GM23338 (cell line): Measurements from ENCODE around the gene CD59. TPM values are rescaled to one million over a fixed set of nuclear protein-coding genes. Genes with fewer than 3 reads are reported as not detected.

Experiments used
- ATAC-seq: fragments of 200-7000 bp; cut with Tn5 transposase; 3 replicates; pipeline ENCODE4 v1.9.1; 2020
- DNase-seq: peaks from one replicate; pipeline ENCODE4 v3.0.0-alpha.2; 2015; ENCODE audit warnings: low spot score
- H2AFZ ChIP-seq: fragments of 200-600 bp; sonication (generic); 2 replicates; pipeline ENCODE4 v1.8.0; 2016; ENCODE audit warnings: antibody characterized with exemption, mild to moderate bottlenecking, moderate library complexity
- H3F3A ChIP-seq: fragments of 200-600 bp; sonication (generic); replicated peaks from 2 replicates; pipeline ENCODE4 v1.8.0; 2017; ENCODE audit warnings: antibody characterized with exemption, mixed run types, low read depth
- H3K27ac ChIP-seq: fragments of 200-600 bp; sonication (generic); 2 replicates; pipeline ENCODE4 v1.6.1; 2016; ENCODE audit warnings: low read depth
- H3K27me3 ChIP-seq: fragments of 200-600 bp; sonication (generic); 2 replicates; pipeline ENCODE4 v1.8.0; 2016; ENCODE audit warnings: mild to moderate bottlenecking, mixed run types, moderate library complexity; ENCODE audit not compliant: insufficient read depth
- H3K36me3 ChIP-seq: fragments of 200-600 bp; sonication (generic); 2 replicates; pipeline ENCODE4 v1.8.0; 2016; ENCODE audit warnings: mild to moderate bottlenecking; ENCODE audit not compliant: insufficient read depth
- H3K4me1 ChIP-seq: fragments of 200-600 bp; sonication (generic); 2 replicates; pipeline ENCODE4 v1.8.0; 2016; ENCODE audit warnings: mild to moderate bottlenecking, moderate library complexity; ENCODE audit not compliant: insufficient read depth
- H3K4me2 ChIP-seq: fragments of 200-600 bp; sonication (generic); 2 replicates; pipeline ENCODE4 v1.7.1; 2017; ENCODE audit warnings: mixed run types
- H3K4me3 ChIP-seq: fragments of 200-600 bp; sonication (generic); 2 replicates; pipeline ENCODE4 v1.6.1; 2016; ENCODE audit warnings: mixed run types
- H3K79me2 ChIP-seq: fragments of 200-600 bp; sonication (generic); replicated peaks from 2 replicates; pipeline ENCODE4 v1.8.0; 2017; ENCODE audit warnings: mild to moderate bottlenecking; ENCODE audit not compliant: insufficient read depth
- H3K9me2 ChIP-seq: fragments of 200-600 bp; sonication (generic); 2 replicates; pipeline ENCODE4 v1.8.0; 2017; ENCODE audit not compliant: insufficient read depth
- H4K20me1 ChIP-seq: fragments of 200-600 bp; sonication (generic); replicated peaks from 2 replicates; pipeline ENCODE4 v1.8.0; 2017; ENCODE audit warnings: mild to moderate bottlenecking; ENCODE audit not compliant: insufficient read depth
- H3K27ac Mint-ChIP-seq: 2 replicates; pipeline ENCODE4 v1.8.0; 2020; ENCODE audit warnings: inconsistent platforms, mild to moderate bottlenecking, moderate library complexity, mixed read lengths
- H3K27me3 Mint-ChIP-seq: 3 replicates; pipeline ENCODE4 v1.8.0; 2022; ENCODE audit warnings: low read depth, mild to moderate bottlenecking, moderate library complexity, mixed read lengths, inconsistent platforms; ENCODE audit not compliant: insufficient read depth, poor library complexity
- H3K36me3 Mint-ChIP-seq: 3 replicates; pipeline ENCODE4 v1.8.0; 2021; ENCODE audit warnings: low read depth, mild to moderate bottlenecking, inconsistent platforms, moderate library complexity, mixed read lengths
- H3K4me1 Mint-ChIP-seq: 3 replicates; pipeline ENCODE4 v1.8.0; 2020; ENCODE audit warnings: mild to moderate bottlenecking, inconsistent platforms, mixed read lengths
- H3K4me3 Mint-ChIP-seq: 3 replicates; pipeline ENCODE4 v1.8.0; 2021; ENCODE audit warnings: moderate library complexity, mild to moderate bottlenecking, inconsistent platforms, mixed read lengths
- H3K9me3 Mint-ChIP-seq: 3 replicates; pipeline ENCODE4 v1.8.0; 2020; ENCODE audit warnings: moderate library complexity, mild to moderate bottlenecking, inconsistent platforms, mixed read lengths
- EZH2phosphoT487 ChIP-seq: fragments of 200-600 bp; sonication (generic); IDR thresholded peaks from one replicate; pipeline ENCODE4 v1.8.1; 2018; ENCODE audit warnings: antibody characterized with exemption; ENCODE audit not compliant: unreplicated experiment
- JUNB ChIP-seq: IDR thresholded peaks from one replicate; pipeline ENCODE4 v1.6.1; 2016; ENCODE audit warnings: antibody characterized with exemption; ENCODE audit not compliant: unreplicated experiment
- NANOG ChIP-seq: IDR thresholded peaks from 2 replicates; pipeline ENCODE4 v1.6.1; 2016; ENCODE audit warnings: antibody characterized with exemption, borderline replicate concordance
- polyA plus RNA-seq: library from polyadenylated mRNA; unstranded; fragments of >200 nt; fragmentation: Nextera tagmentation; extraction: Ambion mirVana; gene quantifications from 2 replicates; pipeline ENCODE4 v1.2.1, GENCODE V29; 2016
- total RNA-seq: library from RNA; depleted of rRNA; stranded (reverse); fragments of >200 nt; shearing (Covaris generic); gene quantifications from 2 replicates; pipeline ENCODE4 v1.2.3, GENCODE V29; 2014
- TF ChIP-seq, protein P1 (sequence below), 2 experiments: fragments of 200-600 bp in 1 of 2; sonication (generic) in 1 of 2; conservative IDR thresholded peaks; 2 replicates each; pipeline versions ENCODE4 v1.5.1 to v1.6.1; 2016 to 2017; ENCODE audit warnings: antibody characterized with exemption in 2 of 2, low read depth in 2 of 2, mild to moderate bottlenecking in 2 of 2, moderate library complexity in 1 of 2
- TF ChIP-seq, protein P2 (sequence below): fragments of 250-450 bp; sonication (Bioruptor Pico); IDR thresholded peaks from 2 replicates; pipeline ENCODE4 v1.5.0; 2020; ENCODE audit warnings: mild to moderate bottlenecking, moderate library complexity

Gene CD59
- total and polyA plus RNA-seq, 2 experiments from 2014 or later, result 41.5 to 86.6 TPM

GRCh38 chr11:33779849-33780528 is 43.8 kb upstream of the CD59 start:
- H3K4me3 Mint-ChIP-seq, result no peak overlapping the region; the same call in 2 of the 3 replicates
- H3K4me1 Mint-ChIP-seq, result peaks cover 43% of the 10 kb centered on the region
- no peaks in the 10 kb centered on the region for H3K36me3 ChIP-seq
- H3F3A ChIP-seq, result no peaks in the 10 kb centered on the region
- DNase-seq (no peak), ATAC-seq (peak; percentile 22; the same call in 1 of the 3 replicates)
- H3K9me3 Mint-ChIP-seq, result no peaks in the 10 kb centered on the region
- no peak overlapping the region for H3K4me2 ChIP-seq
- TF ChIP-seq, protein P1, sequence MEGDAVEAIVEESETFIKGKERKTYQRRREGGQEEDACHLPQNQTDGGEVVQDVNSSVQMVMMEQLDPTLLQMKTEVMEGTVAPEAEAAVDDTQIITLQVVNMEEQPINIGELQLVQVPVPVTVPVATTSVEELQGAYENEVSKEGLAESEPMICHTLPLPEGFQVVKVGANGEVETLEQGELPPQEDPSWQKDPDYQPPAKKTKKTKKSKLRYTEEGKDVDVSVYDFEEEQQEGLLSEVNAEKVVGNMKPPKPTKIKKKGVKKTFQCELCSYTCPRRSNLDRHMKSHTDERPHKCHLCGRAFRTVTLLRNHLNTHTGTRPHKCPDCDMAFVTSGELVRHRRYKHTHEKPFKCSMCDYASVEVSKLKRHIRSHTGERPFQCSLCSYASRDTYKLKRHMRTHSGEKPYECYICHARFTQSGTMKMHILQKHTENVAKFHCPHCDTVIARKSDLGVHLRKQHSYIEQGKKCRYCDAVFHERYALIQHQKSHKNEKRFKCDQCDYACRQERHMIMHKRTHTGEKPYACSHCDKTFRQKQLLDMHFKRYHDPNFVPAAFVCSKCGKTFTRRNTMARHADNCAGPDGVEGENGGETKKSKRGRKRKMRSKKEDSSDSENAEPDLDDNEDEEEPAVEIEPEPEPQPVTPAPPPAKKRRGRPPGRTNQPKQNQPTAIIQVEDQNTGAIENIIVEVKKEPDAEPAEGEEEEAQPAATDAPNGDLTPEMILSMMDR (conservative IDR thresholded peaks at IDR 0.05; ENCODE audit: low read depth in 2 of 2), result no peak
- no peak for TF ChIP-seq EZH2phosphoT487
- TF ChIP-seq NANOG, result no peak
- no peak for TF ChIP-seq JUNB
- TF ChIP-seq, protein P2, sequence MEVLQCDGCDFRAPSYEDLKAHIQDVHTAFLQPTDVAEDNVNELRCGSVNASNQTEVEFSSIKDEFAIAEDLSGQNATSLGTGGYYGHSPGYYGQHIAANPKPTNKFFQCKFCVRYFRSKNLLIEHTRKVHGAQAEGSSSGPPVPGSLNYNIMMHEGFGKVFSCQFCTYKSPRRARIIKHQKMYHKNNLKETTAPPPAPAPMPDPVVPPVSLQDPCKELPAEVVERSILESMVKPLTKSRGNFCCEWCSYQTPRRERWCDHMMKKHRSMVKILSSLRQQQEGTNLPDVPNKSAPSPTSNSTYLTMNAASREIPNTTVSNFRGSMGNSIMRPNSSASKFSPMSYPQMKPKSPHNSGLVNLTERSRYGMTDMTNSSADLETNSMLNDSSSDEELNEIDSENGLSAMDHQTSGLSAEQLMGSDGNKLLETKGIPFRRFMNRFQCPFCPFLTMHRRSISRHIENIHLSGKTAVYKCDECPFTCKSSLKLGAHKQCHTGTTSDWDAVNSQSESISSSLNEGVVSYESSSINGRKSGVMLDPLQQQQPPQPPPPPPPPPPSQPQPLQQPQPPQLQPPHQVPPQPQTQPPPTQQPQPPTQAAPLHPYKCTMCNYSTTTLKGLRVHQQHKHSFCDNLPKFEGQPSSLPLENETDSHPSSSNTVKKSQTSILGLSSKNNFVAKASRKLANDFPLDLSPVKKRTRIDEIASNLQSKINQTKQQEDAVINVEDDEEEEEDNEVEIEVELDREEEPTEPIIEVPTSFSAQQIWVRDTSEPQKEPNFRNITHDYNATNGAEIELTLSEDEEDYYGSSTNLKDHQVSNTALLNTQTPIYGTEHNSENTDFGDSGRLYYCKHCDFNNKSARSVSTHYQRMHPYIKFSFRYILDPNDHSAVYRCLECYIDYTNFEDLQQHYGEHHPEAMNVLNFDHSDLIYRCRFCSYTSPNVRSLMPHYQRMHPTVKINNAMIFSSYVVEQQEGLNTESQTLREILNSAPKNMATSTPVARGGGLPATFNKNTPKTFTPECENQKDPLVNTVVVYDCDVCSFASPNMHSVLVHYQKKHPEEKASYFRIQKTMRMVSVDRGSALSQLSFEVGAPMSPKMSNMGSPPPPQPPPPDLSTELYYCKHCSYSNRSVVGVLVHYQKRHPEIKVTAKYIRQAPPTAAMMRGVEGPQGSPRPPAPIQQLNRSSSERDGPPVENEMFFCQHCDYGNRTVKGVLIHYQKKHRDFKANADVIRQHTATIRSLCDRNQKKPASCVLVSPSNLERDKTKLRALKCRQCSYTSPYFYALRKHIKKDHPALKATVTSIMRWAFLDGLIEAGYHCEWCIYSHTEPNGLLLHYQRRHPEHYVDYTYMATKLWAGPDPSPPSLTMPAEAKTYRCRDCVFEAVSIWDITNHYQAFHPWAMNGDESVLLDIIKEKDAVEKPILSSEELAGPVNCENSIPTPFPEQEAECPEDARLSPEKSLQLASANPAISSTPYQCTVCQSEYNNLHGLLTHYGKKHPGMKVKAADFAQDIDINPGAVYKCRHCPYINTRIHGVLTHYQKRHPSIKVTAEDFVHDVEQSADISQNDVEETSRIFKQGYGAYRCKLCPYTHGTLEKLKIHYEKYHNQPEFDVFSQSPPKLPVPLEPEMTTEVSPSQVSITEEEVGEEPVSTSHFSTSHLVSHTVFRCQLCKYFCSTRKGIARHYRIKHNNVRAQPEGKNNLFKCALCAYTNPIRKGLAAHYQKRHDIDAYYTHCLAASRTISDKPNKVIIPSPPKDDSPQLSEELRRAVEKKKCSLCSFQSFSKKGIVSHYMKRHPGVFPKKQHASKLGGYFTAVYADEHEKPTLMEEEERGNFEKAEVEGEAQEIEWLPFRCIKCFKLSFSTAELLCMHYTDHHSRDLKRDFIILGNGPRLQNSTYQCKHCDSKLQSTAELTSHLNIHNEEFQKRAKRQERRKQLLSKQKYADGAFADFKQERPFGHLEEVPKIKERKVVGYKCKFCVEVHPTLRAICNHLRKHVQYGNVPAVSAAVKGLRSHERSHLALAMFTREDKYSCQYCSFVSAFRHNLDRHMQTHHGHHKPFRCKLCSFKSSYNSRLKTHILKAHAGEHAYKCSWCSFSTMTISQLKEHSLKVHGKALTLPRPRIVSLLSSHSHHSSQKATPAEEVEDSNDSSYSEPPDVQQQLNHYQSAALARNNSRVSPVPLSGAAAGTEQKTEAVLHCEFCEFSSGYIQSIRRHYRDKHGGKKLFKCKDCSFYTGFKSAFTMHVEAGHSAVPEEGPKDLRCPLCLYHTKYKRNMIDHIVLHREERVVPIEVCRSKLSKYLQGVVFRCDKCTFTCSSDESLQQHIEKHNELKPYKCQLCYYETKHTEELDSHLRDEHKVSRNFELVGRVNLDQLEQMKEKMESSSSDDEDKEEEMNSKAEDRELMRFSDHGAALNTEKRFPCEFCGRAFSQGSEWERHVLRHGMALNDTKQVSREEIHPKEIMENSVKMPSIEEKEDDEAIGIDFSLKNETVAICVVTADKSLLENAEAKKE (CRISPR knock-in tag), result no peak
- H3K79me2 ChIP-seq, result no peaks in the 10 kb centered on the region
- H3K9me2 ChIP-seq, result peaks cover 12% of the 10 kb centered on the region
- H3K27me3 ChIP-seq, result peaks cover 13% of the 10 kb centered on the region
- H2AFZ ChIP-seq, result peak overlapping the region; percentile 76
- H3K27ac Mint-ChIP-seq, result no peak overlapping the region
- peaks cover 42% of the 10 kb centered on the region for H3K4me1 ChIP-seq
- no peak overlapping the region for H3K27ac ChIP-seq
- H3K4me3 ChIP-seq, result no peak overlapping the region
- H4K20me1 ChIP-seq, result no peaks in the 10 kb centered on the region
- H3K27me3 Mint-ChIP-seq, result peaks cover 12% of the 10 kb centered on the region
- H3K36me3 Mint-ChIP-seq, result no peaks in the 10 kb centered on the region
